Transverse colon (tissue), 3 donors: ENCODE measurements around the gene GINM1.

ENCODE experiments used
- EP300 ChIP-seq: sonication (generic); formaldehyde crosslinking; IDR thresholded peaks from one replicate; pipeline ENCODE4 v1.6.1; 2017; ENCODE audit warnings: antibody characterized with exemption, low read depth
- POLR2A ChIP-seq: fragments of 450-650 bp; IDR thresholded peaks from one replicate; pipeline ENCODE4 v1.6.1; 2016; ENCODE audit warnings: antibody characterized with exemption, mild to moderate bottlenecking, moderate library complexity
- TF ChIP-seq, protein P1 (sequence below), 5 experiments: fragments of 200-600 bp in 3 of 5; fragments of 450-650 bp in 2 of 5; sonication (generic) in 3 of 5; IDR thresholded peaks; 1 replicate in 2 of 5; 2 replicates in 3 of 5; pipeline ENCODE4 v1.5.1; 2016 to 2017; ENCODE audit warnings: antibody characterized with exemption in 5 of 5, inconsistent platforms in 3 of 5, mild to moderate bottlenecking in 2 of 5, moderate library complexity in 1 of 5

- no peak for TF ChIP-seq POLR2A
- TF ChIP-seq, protein P1, sequence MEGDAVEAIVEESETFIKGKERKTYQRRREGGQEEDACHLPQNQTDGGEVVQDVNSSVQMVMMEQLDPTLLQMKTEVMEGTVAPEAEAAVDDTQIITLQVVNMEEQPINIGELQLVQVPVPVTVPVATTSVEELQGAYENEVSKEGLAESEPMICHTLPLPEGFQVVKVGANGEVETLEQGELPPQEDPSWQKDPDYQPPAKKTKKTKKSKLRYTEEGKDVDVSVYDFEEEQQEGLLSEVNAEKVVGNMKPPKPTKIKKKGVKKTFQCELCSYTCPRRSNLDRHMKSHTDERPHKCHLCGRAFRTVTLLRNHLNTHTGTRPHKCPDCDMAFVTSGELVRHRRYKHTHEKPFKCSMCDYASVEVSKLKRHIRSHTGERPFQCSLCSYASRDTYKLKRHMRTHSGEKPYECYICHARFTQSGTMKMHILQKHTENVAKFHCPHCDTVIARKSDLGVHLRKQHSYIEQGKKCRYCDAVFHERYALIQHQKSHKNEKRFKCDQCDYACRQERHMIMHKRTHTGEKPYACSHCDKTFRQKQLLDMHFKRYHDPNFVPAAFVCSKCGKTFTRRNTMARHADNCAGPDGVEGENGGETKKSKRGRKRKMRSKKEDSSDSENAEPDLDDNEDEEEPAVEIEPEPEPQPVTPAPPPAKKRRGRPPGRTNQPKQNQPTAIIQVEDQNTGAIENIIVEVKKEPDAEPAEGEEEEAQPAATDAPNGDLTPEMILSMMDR (IDR thresholded peaks at IDR 0.05), result no peak
- TF ChIP-seq EP300, result no peak
Measured at GRCh38 chr6:149615805-149616204, 49.6 kb downstream of the GINM1 start.
